ENCODE data around the gene TMEM240.
"Not testable (repeated sequence)": the region's sequence is repeated elsewhere in the genome, so short reads cannot be mapped to it uniquely, and the experiment has no call there.

Gene TMEM240

GRCh38 chr1:1557688-1558087, 17.3 kb upstream of the TMEM240 start:
- not testable (repeated sequence) for DNase-seq (ENCODE audit: low spot score)

DNA sequence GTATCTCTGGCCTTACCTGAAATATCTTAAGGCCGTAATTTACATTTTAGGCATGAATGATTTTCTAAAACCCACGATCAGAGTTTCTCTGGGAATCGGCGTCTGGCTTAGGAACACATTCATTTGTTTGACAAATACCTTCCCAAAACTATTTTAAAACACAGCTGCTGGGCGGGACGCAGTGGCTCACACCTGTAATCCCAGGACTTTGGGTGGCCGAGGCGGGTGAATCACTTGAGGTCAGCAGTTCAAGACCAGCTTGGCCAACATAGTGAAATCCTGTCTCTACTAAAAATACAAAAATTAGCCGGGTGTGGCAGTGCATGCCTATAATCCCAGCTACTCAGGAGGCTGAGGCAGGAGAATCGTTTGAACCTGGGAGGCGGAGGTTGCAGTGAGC, 16.5 kb upstream of the TMEM240 start:
- not testable (repeated sequence) for DNase-seq (ENCODE audit: low spot score)

GRCh38 chr1:1556505-1556904, 16.1 kb upstream of the TMEM240 start:
- DNase-seq (ENCODE audit: low spot score): no peak

- DNase-seq (ENCODE audit: low spot score): no peak
Measured at GRCh38 chr1:1554926-1555915, 14.8 kb upstream of the TMEM240 start.

GRCh38 chr1:1554550-1554925, 14.1 kb upstream of the TMEM240 start:
- no peak for DNase-seq (ENCODE audit: low spot score)

DNA sequence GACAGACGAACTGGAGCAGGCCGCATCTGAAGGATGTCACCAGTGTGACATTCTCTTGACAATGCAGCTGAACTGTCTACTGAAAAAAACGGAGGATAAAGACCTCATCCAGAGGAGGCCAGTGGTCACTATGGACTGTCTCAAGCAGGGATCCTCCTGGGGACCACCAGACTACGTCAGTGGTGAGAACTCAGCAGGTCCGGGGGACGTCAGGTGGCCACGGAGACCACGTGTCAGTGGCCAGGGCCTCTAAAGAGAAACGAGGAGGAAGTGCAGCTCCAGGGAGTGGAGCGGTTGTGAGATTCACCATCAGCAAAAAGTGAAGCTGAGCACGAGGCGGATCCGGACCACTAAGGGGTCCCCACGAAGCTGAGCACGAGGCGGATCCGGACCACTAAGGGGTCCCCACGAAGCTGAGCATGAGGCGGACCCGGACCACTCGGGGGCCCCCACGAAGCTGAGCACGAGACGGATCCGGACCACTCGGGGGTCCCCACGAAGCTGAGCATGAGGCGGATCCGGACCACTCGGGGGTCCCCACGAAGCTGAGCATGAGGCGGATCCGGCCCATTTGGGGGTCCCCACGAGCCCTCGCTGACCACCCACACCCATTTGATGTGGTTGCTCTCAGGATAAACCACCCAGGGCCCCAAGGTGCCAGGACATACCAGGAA, 13.5 kb upstream of the TMEM240 start:
- DNase-seq (ENCODE audit: low spot score): no peak

DNA sequence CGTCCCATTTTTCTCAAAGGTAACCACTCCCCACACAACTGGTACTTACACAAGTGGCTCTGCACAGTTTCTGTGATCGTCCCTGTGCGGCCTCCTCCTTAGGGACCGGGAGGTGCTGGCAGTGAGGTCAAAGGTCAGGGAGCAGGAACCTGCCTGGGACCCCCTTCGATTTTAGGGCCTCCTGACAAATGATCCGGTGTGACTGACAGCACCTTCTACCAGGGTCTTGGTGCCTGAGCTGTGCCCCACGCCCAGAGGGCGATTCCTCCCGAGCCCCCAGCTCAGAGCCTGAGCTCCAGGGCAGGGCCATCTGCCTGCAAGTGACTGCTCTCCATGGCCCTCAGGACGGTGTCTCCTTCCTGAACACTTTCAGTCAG, 11.8 kb upstream of the TMEM240 start:
- no peak for DNase-seq (ENCODE audit: low spot score)

DNA sequence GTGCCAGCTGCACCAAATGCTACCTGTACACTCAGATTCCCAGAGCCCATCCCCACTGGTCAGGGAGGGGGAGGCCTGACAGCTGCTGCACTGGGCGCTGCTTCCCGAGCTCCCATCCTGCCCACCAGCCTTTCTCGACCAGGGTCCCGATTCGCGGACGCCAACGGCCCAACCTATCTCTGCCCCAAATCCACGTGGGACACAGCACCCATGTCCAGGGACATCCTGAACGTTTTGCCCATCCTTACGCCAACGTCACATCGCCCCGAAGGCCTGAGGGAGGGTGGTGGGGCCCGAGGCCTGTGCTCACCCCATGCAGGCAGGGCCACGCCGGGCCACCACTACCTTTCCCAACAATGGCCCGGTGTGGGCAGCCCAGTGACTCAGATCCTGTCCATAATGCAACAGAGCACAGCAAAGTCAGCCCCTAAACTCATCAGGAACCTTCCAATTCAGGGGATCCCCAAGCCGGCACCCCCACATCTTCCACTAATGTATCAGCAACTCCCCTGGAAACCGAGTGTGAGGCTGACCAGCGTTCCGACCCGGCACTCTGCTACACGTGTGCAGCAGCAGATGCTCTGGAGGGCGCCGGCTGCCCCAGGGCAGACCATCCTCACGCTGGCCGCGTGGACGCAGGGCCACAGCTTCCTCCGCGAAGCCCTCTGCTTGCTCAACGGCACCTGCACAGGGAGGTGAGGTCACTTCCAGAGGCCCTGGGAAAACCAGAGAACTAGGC, 11.3 kb upstream of the TMEM240 start:
- no peak for DNase-seq (ENCODE audit: low spot score)

GRCh38 chr1:1550591-1551432, 10.4 kb upstream of the TMEM240 start:
- no peak for DNase-seq (ENCODE audit: low spot score)

- no peak for DNase-seq (ENCODE audit: low spot score)
Measured at GRCh38 chr1:1550087-1550486, 9.7 kb upstream of the TMEM240 start.

DNA sequence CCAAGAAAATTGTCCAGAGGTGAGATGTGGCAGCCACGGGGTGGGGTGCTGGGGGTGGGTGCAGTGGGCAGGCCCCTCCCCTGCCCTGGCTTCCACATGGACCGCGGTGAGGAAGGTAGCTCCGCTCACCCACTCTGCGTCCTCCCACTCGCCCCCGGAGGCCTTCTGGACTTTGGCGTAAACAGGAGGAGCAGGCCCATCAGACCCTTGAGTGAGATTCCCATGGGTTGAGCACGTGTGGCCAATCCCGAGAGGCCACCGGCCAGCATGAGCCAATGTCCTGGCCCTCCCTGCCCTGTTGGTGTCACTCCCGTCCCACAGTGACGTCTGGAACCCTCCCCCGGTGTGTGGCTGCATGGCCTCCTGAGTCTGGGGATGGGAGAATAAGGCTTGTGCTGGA, 8.2 kb upstream of the TMEM240 start:
- no peak for DNase-seq (ENCODE audit: low spot score)

GRCh38 chr1:1547476-1547875, 7.1 kb upstream of the TMEM240 start:
- no peak for DNase-seq (ENCODE audit: low spot score)

DNA sequence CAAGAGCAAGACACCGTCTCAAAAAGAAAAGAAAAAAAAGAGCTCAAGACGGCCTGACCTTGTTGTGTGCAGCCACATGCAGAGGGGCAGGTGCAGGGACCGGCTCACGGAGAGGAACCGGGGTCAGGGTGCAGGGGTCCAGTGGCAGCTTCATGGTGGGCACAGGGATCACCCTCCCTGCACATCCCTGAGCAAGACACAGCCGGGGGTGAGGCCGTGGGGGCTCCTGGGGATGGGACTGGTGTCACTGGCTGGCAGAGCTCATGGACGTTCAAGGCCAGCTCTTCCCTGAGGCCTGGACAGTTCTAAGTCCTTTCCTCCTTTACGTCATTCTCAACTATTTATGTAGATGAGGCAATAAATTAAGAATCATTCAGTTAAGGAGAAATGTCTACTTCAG, 6.6 kb upstream of the TMEM240 start:
- no peak for DNase-seq (ENCODE audit: low spot score)

- DNase-seq (ENCODE audit: low spot score): no peak
Measured at GRCh38 chr1:1545946-1546737, 5.7 kb upstream of the TMEM240 start.

DNA sequence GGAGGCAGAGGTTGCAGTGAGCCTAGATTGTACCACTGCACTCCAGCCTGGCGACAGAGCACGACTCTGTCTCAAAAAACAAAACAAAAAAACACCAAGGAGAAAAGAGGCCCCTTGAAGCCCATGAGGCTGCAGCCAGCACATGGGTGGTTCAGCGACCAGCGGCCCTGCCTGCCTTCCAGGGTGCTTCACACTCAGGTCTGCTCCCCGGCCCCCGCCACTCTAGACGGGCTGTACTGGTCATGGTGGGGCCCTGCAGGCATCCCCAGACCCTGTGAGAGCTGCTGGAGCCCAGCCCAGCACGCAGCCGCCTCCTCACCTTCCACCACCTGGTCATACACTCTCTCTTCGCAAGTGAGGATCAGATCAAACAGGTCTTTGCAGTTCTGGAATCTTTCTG, 4.1 kb upstream of the TMEM240 start:
- no peak for DNase-seq (ENCODE audit: low spot score)

DNA sequence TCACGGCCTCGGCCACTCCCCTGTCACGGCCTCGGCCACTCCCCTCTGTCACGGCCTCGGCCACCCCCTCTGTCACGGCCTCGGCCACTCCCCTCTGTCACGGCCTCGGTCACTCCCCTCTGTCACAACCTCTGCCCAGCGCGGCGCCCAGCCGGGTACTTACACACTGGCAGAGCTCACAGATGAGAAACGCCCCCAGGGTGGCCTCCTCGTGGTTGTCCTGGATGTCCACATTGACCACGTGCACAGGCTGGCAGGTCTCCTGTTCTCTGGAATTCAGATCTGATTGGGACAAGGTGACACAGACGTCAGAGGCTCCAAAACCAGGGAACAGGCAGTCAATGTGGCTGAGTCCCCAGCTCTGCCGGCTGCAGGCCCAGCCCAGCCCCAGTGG, 3.3 kb upstream of the TMEM240 start:
- no peak for DNase-seq (ENCODE audit: low spot score)

GRCh38 chr1:1542766-1543705, 2.6 kb upstream of the TMEM240 start:
- no peak for DNase-seq (ENCODE audit: low spot score)

DNA sequence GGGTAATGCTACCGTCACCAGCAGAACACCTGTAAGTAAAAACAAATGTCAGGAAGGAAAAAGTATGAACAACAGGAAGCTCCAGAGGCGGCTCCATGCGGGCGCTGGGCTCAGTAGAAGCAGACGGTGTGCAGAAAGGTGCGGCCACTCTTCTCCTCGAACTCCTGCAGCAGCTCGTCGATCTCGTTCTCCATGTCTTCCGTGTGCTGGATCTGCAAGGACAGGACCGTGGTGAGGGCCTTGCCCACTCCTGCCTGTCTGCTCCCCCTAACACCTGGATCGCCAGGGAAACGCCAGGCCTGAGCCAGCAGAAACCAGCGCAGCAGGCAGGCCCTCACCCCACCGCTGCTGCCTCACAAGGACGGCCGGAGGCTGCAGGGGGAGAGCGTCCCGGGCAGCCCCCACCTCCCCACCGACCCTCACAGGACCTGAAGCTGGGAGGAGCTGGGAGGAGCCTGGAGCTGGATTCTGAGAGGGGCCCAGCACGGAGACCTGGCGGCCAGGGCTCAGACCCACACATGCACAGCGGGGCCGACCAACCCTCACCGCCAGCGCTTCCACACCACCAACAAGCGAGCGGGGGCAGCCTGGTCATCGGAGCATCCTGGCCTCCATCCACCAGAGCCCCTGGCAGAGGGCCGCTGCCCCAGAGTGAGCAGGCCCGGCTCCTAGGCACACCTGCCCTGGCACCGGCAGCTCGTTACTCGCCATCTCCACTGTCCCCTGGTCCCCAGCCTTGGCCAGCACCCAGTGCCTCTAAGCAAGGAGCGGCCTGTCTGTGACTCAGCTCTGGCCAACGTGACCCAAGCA, 1.7 kb upstream of the TMEM240 start:
- no peak for DNase-seq (ENCODE audit: low spot score)

All from pons (tissue), 1 donor.